Activated CD4-positive, alpha-beta T cell treated with anti-CD3 and anti-CD28 coated beads, Interleukin-2, Interleukin-6, amounts not matched to agents 100 ng/mL and 50 ng/mL, durations not matched to agents 16 hours and 8 hours (primary cell): ENCODE measurements around the gene ICA1L.

Experiments
- DNase-seq: peaks from one replicate; pipeline ENCODE4 v3.0.0-alpha.2; 2020

ICA1L gene

GRCh38 chr2:202780514-202781021, 91.0 kb downstream of the ICA1L start:
- peak; percentile 79 for DNase-seq

DNA sequence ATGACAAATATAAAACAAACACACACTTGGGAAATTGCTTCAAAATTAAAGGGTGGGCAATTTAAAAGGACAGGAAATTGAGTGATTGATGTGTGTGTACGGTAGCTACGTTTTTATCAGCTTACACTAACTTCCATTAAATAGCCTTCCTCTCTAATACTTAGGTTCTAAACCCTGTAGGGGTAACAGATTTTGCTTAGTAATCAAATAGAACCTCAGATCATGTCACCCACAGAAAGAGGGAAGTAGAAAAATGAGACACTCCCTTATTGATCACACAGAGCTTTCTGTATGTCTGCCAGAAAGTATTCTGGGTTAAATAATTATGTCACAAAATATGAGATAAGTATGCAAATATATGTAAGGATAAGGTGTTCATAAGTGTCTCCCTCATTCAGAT, 93.3 kb downstream of the ICA1L start:
- DNase-seq = no peak

DNA sequence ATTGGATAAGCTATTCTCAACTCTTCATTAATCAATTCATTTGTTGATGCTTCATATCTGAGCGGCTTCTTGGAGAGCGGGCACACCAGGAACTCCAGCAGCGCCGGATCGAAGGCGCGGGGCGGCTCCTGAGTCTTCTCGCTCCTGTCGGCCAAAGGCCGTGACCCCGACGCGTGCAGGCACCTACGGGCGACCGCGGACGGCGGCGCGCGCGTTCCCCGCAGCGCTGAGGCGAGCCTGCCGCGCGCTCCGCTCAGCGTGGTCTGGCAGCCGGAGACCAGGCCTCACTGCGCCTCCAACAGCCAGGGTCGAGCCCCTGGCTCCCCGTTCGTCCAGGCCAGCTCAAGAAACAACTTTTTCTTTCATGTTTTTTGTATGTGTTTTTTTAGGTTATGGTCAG, 97.5 kb downstream of the ICA1L start:
- DNase-seq = no peak

DNA sequence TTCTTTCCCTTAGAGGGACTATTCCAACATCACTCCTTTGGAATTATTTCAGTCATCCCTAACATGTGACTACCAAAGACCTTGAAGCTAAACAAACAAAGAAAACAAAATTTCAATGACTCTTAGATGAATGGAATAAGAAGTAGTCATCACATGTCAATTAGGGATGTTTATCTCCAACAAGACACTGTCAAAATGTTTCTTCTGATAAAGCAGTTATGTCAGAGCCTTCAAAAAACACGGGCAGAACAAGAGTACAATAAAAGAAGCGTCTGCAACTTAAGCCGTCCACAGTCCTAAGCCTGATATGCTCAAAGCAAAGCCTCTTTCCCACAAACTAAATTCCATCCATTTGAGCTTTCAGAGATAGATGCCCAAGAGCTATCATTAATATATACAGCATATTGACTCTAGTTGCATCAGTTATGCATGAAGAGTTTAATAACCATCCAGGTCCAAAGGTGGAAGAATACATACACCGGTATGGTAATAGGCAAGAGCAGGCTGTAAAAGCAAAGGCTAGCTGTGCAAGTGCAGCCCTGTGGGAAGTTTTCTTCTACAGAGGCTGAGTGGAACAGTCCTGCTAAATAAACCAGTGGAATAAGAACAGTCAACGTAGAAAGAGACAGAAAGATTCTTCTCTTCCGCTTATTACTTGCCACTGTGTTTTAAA, 98.1 kb downstream of the ICA1L start:
- DNase-seq = no peak

GRCh38 chr2:202771741-202772460, 99.7 kb downstream of the ICA1L start:
- no peak for DNase-seq

DNA sequence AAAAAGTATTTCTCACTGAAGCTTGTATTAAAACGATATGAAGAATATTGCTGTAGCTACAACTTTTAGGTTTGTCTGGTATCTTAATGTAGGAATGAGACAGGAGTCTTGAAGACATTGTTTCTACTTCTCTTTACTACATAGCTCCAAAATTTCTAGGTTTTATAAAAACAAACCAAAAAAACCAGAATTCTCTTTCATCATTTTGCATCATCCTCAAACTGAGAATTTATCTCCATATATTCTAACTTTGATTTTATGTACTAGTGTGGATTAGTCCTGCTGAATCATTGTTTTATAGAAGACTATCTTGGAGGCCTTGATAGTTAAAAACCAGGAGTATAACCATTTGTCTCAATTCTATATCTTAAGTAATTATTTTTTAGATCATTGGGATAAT, 100.2 kb downstream of the ICA1L start:
- DNase-seq = no peak

- no peak for DNase-seq
Observed at GRCh38 chr2:202769201-202769600, 102.4 kb downstream of the ICA1L start.

DNA sequence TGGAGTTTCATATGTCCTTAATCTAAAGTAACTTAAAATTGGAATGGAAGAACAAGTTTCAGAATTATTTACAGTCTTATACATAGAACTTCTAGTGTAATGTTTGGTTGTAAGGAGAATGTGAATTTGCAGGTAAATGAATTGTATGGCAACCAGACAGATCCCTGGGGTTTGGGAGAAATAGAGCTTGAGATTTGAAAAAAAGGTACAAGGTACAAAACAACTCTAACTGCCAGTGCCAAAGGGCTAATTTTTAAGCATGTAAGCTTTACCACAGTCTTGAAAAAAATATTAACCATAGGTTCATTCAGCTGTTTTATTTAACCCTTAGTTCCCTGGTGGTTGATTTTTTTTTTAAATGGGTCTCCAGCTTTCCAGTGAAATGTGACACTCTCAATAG, 103.3 kb downstream of the ICA1L start:
- no peak for DNase-seq

DNA sequence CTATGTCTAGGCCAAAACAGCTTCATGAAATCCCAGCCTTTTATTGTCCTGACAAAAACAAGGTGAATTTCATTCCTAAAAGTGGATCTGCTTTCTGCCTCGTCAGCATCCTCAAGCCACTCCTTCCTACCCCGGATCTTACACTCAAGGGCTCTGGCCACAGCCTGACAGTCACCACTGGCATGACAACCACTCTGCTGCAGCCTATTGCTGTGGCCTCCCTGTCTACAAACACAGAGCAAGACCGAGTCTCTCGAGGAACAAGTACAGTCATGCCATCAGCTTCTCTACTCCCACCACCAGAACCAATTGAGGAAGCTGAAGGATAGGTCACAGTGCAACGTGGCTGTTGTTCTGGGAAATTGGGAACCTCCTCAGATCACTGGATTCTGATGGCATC, 106.1 kb downstream of the ICA1L start:
- no peak for DNase-seq

GRCh38 chr2:202764991-202765390, 106.6 kb downstream of the ICA1L start:
- no peak for DNase-seq

DNA sequence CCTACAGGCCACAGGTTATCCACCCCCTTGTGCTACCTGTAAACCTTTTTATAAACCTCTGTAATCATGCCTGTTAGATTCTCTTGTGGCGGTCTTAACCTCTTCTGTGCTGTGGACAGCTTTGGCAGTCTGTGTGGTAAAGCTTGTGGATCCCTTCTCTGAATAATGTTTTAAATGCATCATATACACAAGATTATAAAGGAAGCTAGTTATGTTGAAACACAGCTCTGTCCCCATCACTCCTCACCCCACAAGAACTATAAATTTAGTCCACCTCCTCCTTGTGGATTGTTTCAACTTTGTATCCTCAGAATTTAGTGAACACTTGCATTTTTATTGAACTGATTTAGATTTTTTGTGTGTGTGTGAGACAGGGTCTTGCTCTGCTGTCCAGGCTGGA, 107.7 kb downstream of the ICA1L start:
- no peak for DNase-seq

DNA sequence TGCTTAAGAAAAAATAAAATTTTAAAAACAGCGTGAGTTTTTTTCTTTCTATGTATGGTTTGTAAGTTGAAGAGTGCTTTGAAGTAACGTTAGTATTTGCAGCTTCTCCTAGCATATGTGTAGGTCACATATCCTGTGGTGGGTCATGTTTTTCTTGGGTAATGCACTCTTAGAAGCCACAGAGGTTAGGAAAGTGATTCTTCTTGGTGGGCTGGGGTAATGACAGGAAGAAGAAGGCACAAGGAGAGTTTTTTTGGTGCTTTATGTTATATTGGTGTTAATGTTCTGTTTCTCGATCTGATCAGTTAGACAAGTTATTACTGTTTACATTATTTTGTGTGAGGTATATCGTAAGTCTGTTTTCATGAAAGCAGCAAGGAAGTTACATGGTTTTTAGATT, 109.0 kb downstream of the ICA1L start:
- peak; percentile 36 for DNase-seq

DNA sequence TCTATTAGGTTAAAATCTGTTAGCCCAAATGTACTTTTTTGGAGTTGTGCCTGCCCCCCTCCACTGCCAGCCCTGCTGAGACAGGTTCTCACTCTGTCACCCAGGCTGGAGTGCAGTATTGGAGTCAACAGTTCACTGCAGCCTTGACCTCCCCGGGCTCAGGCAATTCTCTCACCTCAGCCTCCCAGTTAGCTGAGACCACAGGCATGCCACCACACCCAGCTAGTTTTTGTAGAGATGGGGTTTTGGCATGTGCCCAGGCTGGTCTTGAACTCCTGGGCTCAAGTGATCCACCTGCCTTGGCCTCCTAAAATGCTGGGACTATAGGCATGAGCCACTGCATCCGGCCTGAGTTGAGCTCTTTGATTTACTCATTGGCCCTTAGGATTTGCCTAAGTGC, 110.7 kb downstream of the ICA1L start:
- no peak for DNase-seq

DNA sequence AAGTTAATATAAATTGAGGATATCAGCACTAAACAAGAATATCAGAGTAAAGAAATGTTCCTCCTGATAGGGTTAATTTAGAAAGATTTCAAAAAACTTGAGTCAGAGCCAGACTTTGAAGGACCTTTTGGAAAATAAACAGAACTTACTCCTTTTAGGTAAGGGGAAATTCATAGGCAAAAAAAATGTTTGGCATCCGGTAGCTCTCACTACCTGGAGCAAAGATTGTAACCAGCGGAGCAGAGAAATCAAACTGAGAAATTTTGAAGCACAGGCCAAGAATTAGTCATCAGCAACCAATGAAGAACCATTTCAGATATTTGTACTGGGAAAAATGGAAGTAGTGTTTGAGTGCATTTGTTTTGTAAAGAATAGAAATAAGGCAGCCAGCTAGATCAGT, 113.0 kb downstream of the ICA1L start:
- no peak for DNase-seq

DNA sequence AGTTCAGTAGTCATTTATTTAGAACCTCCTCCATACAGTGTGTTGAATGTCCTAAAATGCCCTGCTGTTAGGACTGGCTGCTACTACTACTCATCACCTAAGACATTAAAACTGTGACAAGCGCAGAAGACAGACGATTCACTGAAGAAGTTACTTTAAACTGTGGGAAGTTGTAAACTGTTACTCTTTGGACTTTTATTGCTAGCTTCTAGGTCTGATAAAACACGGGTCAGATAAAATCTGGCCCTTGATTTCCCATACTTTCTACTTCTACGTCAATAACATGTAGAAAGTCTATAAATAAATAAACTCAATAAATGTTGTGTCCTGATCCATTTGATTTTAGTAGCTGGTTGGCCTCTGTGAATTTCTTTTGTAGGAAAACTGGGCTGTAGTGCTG, 113.4 kb downstream of the ICA1L start:
- no peak for DNase-seq

- no peak for DNase-seq
Observed at GRCh38 chr2:202757339-202757738, 114.2 kb downstream of the ICA1L start.

- no peak for DNase-seq
Observed at GRCh38 chr2:202756598-202756997, 115.0 kb downstream of the ICA1L start.

- no peak for DNase-seq
Observed at GRCh38 chr2:202754936-202755335, 116.6 kb downstream of the ICA1L start.

DNA sequence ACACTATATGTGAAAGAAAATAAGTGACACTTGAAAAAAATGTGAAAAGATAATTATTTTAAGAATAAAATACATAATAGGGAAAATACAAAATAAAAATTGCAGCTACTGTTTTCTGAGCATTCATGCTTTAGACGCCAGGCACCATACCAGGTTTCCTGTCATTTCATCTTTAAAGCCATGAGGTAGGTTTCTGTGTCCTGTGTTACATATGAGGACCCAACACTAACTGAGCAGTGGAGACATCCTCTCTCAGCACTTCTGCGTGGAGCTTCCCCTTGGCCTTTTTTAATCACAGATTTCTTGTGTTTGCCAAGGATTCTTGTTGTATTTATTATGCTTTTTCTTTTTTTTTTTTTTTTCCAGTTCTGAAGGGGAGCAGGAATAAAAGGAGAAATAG, 119.5 kb downstream of the ICA1L start:
- no peak for DNase-seq

DNA sequence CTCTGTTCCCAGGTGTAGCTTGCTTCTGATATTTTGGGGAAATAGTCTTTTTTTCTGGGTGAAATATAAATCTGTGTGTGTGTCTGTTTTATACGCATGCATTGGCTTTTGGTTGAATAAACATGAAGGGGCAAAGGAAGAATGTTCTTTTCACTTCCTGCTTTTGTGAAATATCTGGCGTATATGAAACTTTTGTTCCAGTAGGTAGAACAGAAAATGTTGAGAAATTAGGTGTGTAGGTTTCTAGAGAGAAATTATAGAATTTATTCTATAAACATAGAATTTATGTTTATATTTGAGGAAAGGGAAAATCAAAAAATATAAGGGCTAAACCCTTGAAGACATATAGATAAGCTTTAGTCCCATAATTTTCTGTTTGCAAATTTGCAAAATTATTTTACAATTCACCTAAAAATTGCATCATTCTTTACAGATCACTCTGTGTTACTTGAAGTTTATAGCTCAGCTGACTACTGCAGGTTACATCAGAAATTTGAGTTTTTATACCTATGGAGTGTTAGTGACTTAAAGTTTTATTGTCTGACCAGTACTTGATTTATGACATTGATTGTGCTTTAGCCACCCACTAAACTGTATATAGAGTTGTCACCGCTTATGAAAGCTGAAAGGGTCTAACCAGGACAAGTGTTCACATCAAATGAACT, 120.7 kb downstream of the ICA1L start:
- no peak for DNase-seq

DNA sequence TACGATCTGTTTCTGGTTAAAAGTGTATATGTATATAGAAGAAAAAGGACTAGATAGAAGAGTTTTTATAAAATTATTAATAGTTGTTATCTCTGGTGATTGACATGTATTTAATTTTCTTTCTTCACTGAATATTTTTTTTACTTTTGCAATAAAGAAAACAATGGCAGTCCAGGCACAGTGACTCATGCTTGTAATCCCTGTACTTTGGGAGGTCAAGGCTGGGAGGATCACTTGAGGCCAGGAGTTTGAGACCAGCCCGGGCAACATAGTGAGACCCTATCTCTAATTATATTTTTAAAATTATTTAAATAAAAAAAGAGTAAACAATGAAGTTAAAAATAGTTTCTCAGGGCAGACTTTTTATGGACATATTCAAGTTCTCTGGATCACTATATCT, 122.1 kb downstream of the ICA1L start:
- no peak for DNase-seq

- DNase-seq = no peak
Observed at GRCh38 chr2:202743613-202744012, 128.0 kb downstream of the ICA1L start.

- DNase-seq = no peak
Observed at GRCh38 chr2:202736826-202737225, 134.7 kb downstream of the ICA1L start.

DNA sequence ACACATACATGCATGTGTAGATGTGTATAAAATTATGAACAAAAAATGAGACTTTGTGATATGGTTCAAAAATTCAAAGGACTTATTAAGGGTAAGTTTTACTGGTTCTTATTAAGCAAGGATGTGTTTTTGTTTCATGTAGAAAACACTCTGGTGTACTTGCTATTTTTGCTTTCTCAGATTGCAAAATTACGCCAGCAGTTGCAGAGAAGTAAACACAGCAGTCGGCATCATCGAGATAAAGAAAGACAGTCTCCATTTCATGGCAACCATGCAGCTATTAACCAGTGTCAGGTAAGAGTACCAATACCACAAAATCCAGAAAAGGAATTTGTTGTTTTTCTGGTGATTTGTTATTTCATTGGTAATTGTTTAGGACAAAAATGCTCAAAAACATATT, 145.5 kb downstream of the ICA1L start:
- no peak for DNase-seq
